NCI-H524 (cell line): ENCODE measurements around the gene TMEM116.

Source experiments
- DNase-seq, 2 experiments: peaks; one replicate each; lab custom pipeline; 2025; lab: John Stamatoyannopoulos, UW

The TMEM116 gene

GRCh38 chr12:111894556-111894955, 118.4 kb downstream of the TMEM116 start:
- no peak for DNase-seq

GRCh38 chr12:111893287-111893686, 119.7 kb downstream of the TMEM116 start:
- DNase-seq = no peak

GRCh38 chr12:111887926-111888745, 124.8 kb downstream of the TMEM116 start:
- DNase-seq = no peak

GRCh38 chr12:111886662-111887545, 126.1 kb downstream of the TMEM116 start:
- DNase-seq = no peak

GRCh38 chr12:111881716-111882115, 131.2 kb downstream of the TMEM116 start:
- no peak for DNase-seq
